Breast epithelium (tissue), 4 donors: ENCODE measurements around the gene FAM3B. TPM values are rescaled to one million over a fixed set of nuclear protein-coding genes. Genes with fewer than 3 reads are reported as not detected.

Experiments
- DNase-seq, 2 donors: peaks; one replicate each; pipeline ENCODE4 v3.0.0-alpha.2; 2019; ENCODE audit warnings: low spot score in 2 of 2
- H3K27ac ChIP-seq, 2 donors: fragments of 200-600 bp; sonication (generic) in 1 of 2; one replicate each; pipeline ENCODE4 v1.5.1; 2016 to 2019; ENCODE audit warnings: mild to moderate bottlenecking in 1 of 2
- H3K27me3 ChIP-seq, 2 donors: fragments of 200-600 bp; sonication (generic) in 1 of 2; one replicate each; pipeline versions ENCODE4 v1.5.1 to v1.6.0; 2017 to 2019; ENCODE audit warnings: control low read depth in 1 of 2, mild to moderate bottlenecking in 1 of 2
- H3K36me3 ChIP-seq: fragments of 200-600 bp; one replicate; pipeline ENCODE4 v1.5.1; 2019
- H3K4me1 ChIP-seq, 2 donors: fragments of 200-600 bp; sonication (generic); one replicate each; pipeline ENCODE4 v1.5.1; 2016 to 2019; ENCODE audit warnings: control low read depth in 1 of 2
- H3K4me3 ChIP-seq, 3 donors: fragments of 200-600 bp; sonication (generic); 1 replicate in 2 of 3; 2 replicates in 1 of 3; pipeline ENCODE4 v1.5.1; 2016 to 2019; ENCODE audit warnings: mild to moderate bottlenecking in 3 of 3, moderate library complexity in 2 of 3
- H3K9me3 ChIP-seq, 2 donors: fragments of 200-600 bp; sonication (generic) in 1 of 2; one replicate each; pipeline ENCODE4 v1.5.1; 2016 to 2019; ENCODE audit warnings: control low read depth in 1 of 2
- POLR2A ChIP-seq: fragments of 450-650 bp; IDR thresholded peaks from one replicate; pipeline ENCODE4 v1.6.1; 2016; ENCODE audit warnings: antibody characterized with exemption, mild to moderate bottlenecking, moderate library complexity
- POLR2AphosphoS5 ChIP-seq, 3 donors: sonication (generic); formaldehyde crosslinking; IDR thresholded peaks; one replicate each; pipeline ENCODE4 v1.6.1; 2017; ENCODE audit warnings: antibody characterized with exemption in 3 of 3
- intact Hi-C: fragments of 100-400 bp; cut with DNase I; formaldehyde crosslinking; loops from one replicate; pipeline ENCODE4 v1.15.1; 2023; ENCODE audit warnings: low total_unique reads
- total RNA-seq, 3 donors: library from RNA; depleted of rRNA; stranded (reverse); fragments of >200 nt; gene quantifications; one replicate each; pipeline ENCODE4 v1.1.0, GENCODE V29; 2016
- TF ChIP-seq, protein P1 (sequence below), 3 donors: fragments of 450-650 bp; IDR thresholded peaks; one replicate each; pipeline ENCODE4 v1.5.1; 2016 to 2017; ENCODE audit warnings: antibody characterized with exemption in 3 of 3, mild to moderate bottlenecking in 3 of 3, moderate library complexity in 3 of 3

Gene FAM3B
- total RNA-seq, 3 donors from 2014 or later: 1.6 to 13.6 (median 10.5) TPM

DNA sequence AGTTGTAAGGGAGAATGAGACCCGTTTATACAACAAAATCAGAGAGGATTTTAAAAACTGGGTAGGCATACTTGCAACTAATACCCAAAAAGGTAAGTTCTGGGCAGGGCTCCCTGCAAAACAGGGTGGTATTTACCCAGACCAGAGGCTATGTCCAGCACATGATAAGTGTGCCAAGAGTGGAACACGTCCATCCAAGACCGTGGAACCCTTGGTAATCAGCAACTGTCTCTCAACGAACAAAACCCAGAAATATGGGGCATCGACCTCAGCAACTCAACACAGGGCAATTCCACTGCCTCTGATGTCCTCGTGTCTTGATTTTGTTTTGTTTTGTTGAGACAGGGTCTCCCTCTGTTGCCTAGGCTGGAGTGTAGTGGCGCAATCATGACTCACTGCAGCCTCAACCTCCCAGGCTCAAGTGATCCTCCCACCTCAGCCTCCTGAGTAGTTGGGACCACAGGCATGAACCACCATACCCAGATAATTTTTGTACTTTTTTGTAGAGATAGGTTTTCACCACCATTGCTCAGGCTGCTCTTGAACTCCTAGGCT lies 82.7 kb downstream of the FAM3B start:
- no peak for TF ChIP-seq POLR2AphosphoS5 (IDR thresholded peaks at IDR 0.05)
- TF ChIP-seq, protein P1, sequence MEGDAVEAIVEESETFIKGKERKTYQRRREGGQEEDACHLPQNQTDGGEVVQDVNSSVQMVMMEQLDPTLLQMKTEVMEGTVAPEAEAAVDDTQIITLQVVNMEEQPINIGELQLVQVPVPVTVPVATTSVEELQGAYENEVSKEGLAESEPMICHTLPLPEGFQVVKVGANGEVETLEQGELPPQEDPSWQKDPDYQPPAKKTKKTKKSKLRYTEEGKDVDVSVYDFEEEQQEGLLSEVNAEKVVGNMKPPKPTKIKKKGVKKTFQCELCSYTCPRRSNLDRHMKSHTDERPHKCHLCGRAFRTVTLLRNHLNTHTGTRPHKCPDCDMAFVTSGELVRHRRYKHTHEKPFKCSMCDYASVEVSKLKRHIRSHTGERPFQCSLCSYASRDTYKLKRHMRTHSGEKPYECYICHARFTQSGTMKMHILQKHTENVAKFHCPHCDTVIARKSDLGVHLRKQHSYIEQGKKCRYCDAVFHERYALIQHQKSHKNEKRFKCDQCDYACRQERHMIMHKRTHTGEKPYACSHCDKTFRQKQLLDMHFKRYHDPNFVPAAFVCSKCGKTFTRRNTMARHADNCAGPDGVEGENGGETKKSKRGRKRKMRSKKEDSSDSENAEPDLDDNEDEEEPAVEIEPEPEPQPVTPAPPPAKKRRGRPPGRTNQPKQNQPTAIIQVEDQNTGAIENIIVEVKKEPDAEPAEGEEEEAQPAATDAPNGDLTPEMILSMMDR (IDR thresholded peaks at IDR 0.05): no peak
- TF ChIP-seq POLR2A: no peak
- no peaks in the 10 kb centered on the region for H3K36me3 ChIP-seq
- no peaks in the 10 kb centered on the region for H3K4me1 ChIP-seq
- H3K27me3 ChIP-seq: no peaks in the 10 kb centered on the region
- H3K27ac ChIP-seq: no peak overlapping the region
- no peak overlapping the region for H3K4me3 ChIP-seq
- DNase-seq: no peak
- no peaks in the 10 kb centered on the region for H3K9me3 ChIP-seq
- intact Hi-C loops: no loop called here

DNA sequence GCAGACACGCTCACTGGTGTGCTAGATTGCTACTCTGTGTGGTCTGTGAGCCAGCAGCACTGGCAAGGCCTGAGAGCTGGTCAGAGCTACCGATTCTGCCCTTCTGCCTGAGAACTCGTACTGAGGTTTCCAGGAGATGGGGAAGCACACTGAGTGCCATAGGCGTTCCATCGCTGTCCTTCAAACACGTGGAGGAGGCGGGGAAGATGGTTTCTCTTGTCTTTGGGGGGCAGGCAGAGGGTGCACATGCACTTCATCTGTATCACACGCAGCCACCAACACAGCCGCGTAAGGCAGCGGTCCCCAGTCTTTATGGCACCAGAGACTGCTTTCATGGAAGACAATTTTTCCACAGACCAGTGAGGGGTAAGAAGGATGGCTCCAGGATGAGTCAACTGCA lies 85.6 kb downstream of the FAM3B start:
- no peak for DNase-seq

DNA sequence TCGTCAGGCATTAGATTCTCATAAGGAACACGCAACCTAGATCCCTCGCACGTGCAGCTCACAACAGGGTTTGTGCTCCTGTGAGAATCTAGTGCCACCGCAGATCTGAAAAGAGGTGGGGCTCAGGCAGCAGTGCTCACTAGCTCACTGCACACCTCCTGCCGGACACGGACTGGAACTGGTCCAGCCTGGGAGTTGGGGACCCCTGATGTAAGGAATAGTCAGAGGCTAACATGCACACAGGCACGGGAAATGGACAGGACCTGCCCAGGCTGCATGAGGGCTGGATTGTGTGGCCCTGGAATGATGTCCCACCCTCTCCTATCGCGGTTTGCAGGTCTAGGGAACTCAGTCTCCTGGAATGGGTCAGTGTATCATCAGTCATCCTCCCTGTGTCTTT lies 86.2 kb downstream of the FAM3B start:
- Histone ChIP-seq H3K27ac (no peak overlapping the region), H3K4me1 (no peaks in the 10 kb centered on the region), H3K9me3 (no peaks in the 10 kb centered on the region), H3K27me3 (no peaks in the 10 kb centered on the region), H3K36me3 (no peaks in the 10 kb centered on the region), H3K4me3 (no peak overlapping the region)
- TF ChIP-seq POLR2AphosphoS5 (IDR thresholded peaks at IDR 0.05) (no peak), POLR2A (no peak)
- TF ChIP-seq, protein P1 (IDR thresholded peaks at IDR 0.05): no peak
- intact Hi-C loops: no loop called here
- no peak for DNase-seq

More for the DNA sequence above, 85.6 kb downstream of the FAM3B start:
- TF ChIP-seq, protein P1 (IDR thresholded peaks at IDR 0.05): no peak
- TF ChIP-seq POLR2A (no peak), POLR2AphosphoS5 (IDR thresholded peaks at IDR 0.05) (no peak)
- intact Hi-C loops: no loop called here
- Histone ChIP-seq H3K9me3 (no peaks in the 10 kb centered on the region), H3K27me3 (no peaks in the 10 kb centered on the region), H3K27ac (no peak overlapping the region), H3K36me3 (no peaks in the 10 kb centered on the region), H3K4me3 (no peak overlapping the region), H3K4me1 (no peaks in the 10 kb centered on the region)

DNA sequence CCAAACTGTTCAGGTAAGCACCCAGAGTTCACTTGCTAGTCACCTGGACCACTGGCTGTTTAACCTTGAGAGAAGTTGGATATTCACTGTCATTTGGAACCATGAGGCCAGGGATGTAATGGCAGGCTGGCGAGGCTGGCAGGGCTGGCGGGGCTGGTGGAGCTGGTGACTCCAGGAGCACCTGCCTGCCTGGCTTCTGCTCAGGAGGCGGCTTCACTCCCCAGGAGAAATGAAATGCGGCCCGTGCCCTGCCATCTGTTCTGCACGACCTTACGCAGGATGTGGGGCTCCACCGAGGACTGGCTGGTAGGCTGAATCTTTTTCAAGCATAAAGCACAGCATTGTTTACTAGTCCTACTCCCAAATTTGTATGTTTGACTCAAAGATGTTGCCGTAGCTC lies 86.7 kb downstream of the FAM3B start:
- Histone ChIP-seq H3K4me1 (no peaks in the 10 kb centered on the region), H3K9me3 (no peaks in the 10 kb centered on the region), H3K4me3 (no peak overlapping the region), H3K27me3 (no peaks in the 10 kb centered on the region), H3K36me3 (no peaks in the 10 kb centered on the region), H3K27ac (no peak overlapping the region)
- no peak for TF ChIP-seq POLR2A
- TF ChIP-seq, protein P1 (IDR thresholded peaks at IDR 0.05): no peak
- no peak for DNase-seq
- intact Hi-C loops: no loop called here

DNA sequence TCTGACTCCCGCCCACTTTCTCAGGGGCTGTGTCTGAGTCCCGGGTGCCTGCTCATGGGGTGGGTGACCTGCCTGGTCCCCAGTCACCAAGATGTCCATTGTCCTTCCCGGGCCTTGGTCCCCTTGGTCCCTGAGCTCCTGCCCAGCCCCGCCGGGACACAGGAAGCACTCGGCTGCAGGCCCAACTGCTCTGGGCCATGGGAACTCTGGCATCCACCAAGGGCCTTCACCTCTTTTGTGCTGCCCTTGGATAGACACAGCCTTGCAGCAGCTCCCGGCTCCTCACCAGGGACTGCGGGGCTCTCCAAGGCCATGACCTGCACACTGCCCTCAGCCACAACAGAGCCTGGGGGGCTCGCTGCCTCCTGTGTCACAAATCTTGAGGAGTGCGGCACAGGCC lies 87.4 kb downstream of the FAM3B start:
- TF ChIP-seq, protein P1 (IDR thresholded peaks at IDR 0.05): no peak
- intact Hi-C loops: no loop called here
- Histone ChIP-seq H3K9me3 (no peaks in the 10 kb centered on the region), H3K4me3 (no peak overlapping the region), H3K36me3 (no peaks in the 10 kb centered on the region), H3K27me3 (no peaks in the 10 kb centered on the region), H3K27ac (no peak overlapping the region), H3K4me1 (no peaks in the 10 kb centered on the region)
- no peak for DNase-seq
